Measurements from ENCODE around the gene SLC41A3.
A peak's percentile ranks its signal among the peaks of the same experiment; 100 is the strongest.

The SLC41A3 gene

DNA sequence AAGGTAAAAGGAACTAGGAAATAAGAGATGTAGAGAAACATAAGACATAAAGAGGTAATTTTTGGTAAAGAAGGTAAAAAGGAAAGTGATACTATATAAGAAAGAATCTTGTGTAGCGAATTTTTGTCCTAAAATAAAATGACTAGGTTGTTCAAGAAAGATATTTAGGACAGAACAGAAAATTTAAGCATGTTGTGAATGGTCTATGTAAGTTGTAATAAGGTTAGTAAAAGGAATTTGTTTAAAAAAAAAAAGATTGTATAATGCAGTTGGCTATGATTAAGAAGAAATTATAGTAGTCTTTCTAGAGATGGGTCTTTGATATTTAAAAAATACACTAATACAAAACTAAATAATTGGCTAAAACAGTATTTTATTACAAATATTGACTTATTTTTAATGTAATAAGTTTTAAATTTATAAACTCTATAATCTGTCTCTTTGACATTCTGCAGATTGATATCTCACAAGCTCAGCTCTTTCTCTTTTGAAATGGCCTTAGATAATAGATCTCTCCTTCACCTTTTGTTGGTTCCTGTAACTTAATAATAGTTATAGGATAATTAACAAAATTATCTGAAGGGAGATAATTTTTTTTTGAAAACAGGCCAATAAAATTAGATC is 3.7 kb upstream of the SLC41A3 start:
- no peak overlapping the region for H3K27ac ChIP-seq
- H3K9me3 ChIP-seq: no peaks in the 10 kb centered on the region
- H3K4me3 ChIP-seq (ENCODE audit: low read depth in 1 of 2, low read length in 1 of 2): no peak overlapping the region
- H3K36me3 ChIP-seq: no peaks in the 10 kb centered on the region
- H3K27me3 ChIP-seq: peaks cover 32% of the 10 kb centered on the region
- TF ChIP-seq CTCF (IDR thresholded peaks at IDR 0.05): no peak
- H3K4me1 ChIP-seq (ENCODE audit: control insufficient read depth in 1 of 2, insufficient read depth in 1 of 2, low read depth in 1 of 2, low read length in 1 of 2): peaks cover 0 to 6% of the 10 kb centered on the region in 2 experiments

DNA sequence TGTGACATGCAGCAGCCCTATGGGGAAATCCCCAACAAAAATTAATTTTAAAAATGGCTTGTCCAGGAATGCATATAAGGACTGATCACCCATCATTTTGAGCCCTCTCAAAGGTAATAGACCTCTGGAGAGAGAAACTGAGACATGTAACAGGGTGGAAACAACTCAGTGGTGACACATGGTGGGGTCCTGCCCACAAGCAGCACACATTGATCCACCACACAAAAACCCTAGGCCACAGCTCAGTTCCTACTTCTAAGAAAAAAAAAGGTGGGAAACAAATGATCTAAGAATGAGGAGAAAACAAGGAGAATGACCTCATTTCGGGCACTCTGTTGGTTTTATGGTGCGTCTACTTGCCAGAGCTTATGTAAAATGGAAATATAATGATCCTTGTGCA is 1.9 kb upstream of the SLC41A3 start:
- no peak overlapping the region for H3K27ac ChIP-seq
- peaks cover 32% of the 10 kb centered on the region for H3K27me3 ChIP-seq
- peaks cover 0 to 6% of the 10 kb centered on the region in 2 experiments for H3K4me1 ChIP-seq (ENCODE audit: control insufficient read depth in 1 of 2, insufficient read depth in 1 of 2, low read depth in 1 of 2, low read length in 1 of 2)
- H3K4me3 ChIP-seq (ENCODE audit: low read depth in 1 of 2, low read length in 1 of 2): no peak overlapping the region
- no peaks in the 10 kb centered on the region for H3K9me3 ChIP-seq
- no peak for TF ChIP-seq CTCF (IDR thresholded peaks at IDR 0.05)
- H3K36me3 ChIP-seq: no peaks in the 10 kb centered on the region

DNA sequence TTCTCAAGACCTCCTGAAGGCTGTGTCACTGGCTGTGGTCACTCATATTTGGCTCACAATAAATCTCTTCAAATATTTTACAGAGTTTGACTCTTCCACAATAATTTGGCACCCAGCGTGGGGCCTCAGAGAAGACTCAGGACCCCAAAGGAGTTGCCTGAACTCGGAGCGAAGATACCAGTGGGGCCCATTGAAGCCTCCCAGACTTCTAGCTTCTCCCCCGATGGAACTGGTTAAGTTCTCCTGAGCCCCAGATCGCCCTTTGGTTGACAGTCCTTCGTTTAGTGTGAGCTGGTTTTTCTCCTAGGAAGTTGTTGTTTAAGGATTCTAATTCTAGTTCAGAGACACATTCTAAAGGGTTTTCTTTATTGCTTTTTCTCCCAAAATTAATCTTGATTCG is 1.4 kb upstream of the SLC41A3 start:
- TF ChIP-seq CTCF (IDR thresholded peaks at IDR 0.05): no peak
- H3K27ac ChIP-seq: no peak overlapping the region
- H3K36me3 ChIP-seq: no peaks in the 10 kb centered on the region
- peaks cover 0 to 6% of the 10 kb centered on the region in 2 experiments for H3K4me1 ChIP-seq (ENCODE audit: control insufficient read depth in 1 of 2, insufficient read depth in 1 of 2, low read depth in 1 of 2, low read length in 1 of 2)
- H3K27me3 ChIP-seq: peaks cover 32% of the 10 kb centered on the region
- H3K4me3 ChIP-seq (ENCODE audit: low read depth in 1 of 2, low read length in 1 of 2): no peak overlapping the region
- no peaks in the 10 kb centered on the region for H3K9me3 ChIP-seq

- H3K27me3 ChIP-seq: peaks cover 32% of the 10 kb centered on the region
- no peak overlapping the region for H3K4me3 ChIP-seq (ENCODE audit: low read depth in 1 of 2, low read length in 1 of 2)
- peaks cover 0 to 6% of the 10 kb centered on the region in 2 experiments for H3K4me1 ChIP-seq (ENCODE audit: control insufficient read depth in 1 of 2, insufficient read depth in 1 of 2, low read depth in 1 of 2, low read length in 1 of 2)
- no peaks in the 10 kb centered on the region for H3K9me3 ChIP-seq
- H3K36me3 ChIP-seq: no peaks in the 10 kb centered on the region
- H3K27ac ChIP-seq: no peak overlapping the region
- TF ChIP-seq CTCF (IDR thresholded peaks at IDR 0.05): no peak
Measured at GRCh38 chr3:126084768-126085180, 850 bp upstream of the SLC41A3 start.

DNA sequence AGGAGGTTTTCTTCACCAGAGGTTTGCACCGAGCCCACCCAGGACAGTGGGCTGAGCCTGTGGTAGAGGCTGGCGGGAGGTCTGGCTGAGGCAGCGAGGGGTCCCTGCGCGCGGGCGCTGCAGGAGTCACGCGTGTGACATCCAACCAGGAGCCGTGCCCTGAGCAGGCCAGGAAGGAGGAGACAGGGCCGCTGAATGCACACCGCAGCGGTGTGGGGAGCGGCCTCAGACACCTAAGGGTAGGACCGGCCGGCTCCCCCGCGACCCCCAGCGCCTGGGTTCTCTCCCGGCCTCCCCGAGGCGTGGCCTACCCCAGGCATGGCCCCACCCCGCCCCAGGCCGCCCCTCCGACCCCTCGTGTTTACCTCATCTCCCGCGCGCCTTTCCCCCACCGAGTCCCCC is 412 bp downstream of the SLC41A3 start:
- Histone ChIP-seq H3K4me1 (ENCODE audit: control insufficient read depth in 1 of 2, insufficient read depth in 1 of 2, low read depth in 1 of 2, low read length in 1 of 2) (peaks cover 0 to 6% of the 10 kb centered on the region in 2 experiments), H3K9me3 (no peaks in the 10 kb centered on the region), H3K36me3 (no peaks in the 10 kb centered on the region), H3K27ac (no peak overlapping the region), H3K4me3 (ENCODE audit: low read depth in 1 of 2, low read length in 1 of 2) (peak overlapping the region in 1 of 2 experiments; percentile 68), H3K27me3 (peaks cover 32% of the 10 kb centered on the region)
- TF ChIP-seq CTCF (IDR thresholded peaks at IDR 0.05): no peak
